ENCODE data around the gene CEP128. TPM values are rescaled to one million over a fixed set of nuclear protein-coding genes. Genes with fewer than 3 reads are reported as not detected.
A peak's percentile ranks its signal among the peaks of the same experiment; 100 is the strongest.

Gene CEP128
- total RNA-seq, 1 experiment from 2014 or later: 12.0 TPM

DNA sequence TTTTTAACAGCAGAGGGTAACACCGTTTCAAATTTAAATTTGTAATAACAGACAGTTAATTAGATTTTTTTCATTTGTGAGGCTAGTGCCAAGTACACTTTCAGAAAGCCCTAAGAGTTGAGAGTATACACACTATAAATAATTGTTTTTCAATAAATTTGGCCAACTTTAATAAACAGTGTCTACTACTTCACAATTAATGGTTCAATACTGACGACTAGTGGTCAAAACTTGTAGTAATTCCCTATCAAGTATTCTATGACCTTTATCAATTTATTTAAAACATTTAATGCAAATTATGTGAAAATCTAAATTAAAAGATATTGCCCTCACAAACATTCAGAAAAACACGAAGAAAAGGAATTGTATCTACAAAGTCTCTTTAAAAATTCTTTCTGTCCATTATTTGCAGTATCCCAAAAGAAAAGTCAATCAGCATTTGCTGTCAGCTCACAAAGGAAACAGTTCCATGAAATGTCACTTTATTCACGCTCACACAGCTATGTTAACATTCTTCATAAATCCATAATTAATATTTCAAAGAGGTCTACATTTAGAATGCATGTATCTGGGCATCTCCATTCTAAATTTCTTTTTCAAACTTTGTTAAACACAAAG lies 91.2 kb downstream of the CEP128 start:
- no peaks in the 10 kb centered on the region for H3K36me3 Mint-ChIP-seq
- no peaks in the 10 kb centered on the region for H3K4me1 Mint-ChIP-seq
- DNase-seq (ENCODE audit: low spot score): no peak
- ChIA-PET POLR2A (no interaction called here), CTCF (interaction anchor here (0.8 to 1.1 kb wide), 3 partner anchors 12 to 137 kb away, joined by 3 to 4 read pairs (median 3); no protein-coding TSS in a partner anchor)
- no peak overlapping the region for H3K27ac Mint-ChIP-seq
- TF ChIP-seq, protein P1, sequence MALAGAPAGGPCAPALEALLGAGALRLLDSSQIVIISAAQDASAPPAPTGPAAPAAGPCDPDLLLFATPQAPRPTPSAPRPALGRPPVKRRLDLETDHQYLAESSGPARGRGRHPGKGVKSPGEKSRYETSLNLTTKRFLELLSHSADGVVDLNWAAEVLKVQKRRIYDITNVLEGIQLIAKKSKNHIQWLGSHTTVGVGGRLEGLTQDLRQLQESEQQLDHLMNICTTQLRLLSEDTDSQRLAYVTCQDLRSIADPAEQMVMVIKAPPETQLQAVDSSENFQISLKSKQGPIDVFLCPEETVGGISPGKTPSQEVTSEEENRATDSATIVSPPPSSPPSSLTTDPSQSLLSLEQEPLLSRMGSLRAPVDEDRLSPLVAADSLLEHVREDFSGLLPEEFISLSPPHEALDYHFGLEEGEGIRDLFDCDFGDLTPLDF (CRISPR knock-in tag; IDR thresholded peaks at IDR 0.05): no peak
- TF ChIP-seq ZNF138 (CRISPR knock-in tag; conservative IDR thresholded peaks at IDR 0.05) (no peak), PRDM15 (CRISPR knock-in tag; IDR thresholded peaks at IDR 0.05) (no peak), ZMAT4 (CRISPR knock-in tag; IDR thresholded peaks at IDR 0.05) (no peak), PREB (CRISPR knock-in tag; IDR thresholded peaks at IDR 0.05; ENCODE audit: borderline replicate concordance) (no peak)
- TF ChIP-seq, protein P2, sequence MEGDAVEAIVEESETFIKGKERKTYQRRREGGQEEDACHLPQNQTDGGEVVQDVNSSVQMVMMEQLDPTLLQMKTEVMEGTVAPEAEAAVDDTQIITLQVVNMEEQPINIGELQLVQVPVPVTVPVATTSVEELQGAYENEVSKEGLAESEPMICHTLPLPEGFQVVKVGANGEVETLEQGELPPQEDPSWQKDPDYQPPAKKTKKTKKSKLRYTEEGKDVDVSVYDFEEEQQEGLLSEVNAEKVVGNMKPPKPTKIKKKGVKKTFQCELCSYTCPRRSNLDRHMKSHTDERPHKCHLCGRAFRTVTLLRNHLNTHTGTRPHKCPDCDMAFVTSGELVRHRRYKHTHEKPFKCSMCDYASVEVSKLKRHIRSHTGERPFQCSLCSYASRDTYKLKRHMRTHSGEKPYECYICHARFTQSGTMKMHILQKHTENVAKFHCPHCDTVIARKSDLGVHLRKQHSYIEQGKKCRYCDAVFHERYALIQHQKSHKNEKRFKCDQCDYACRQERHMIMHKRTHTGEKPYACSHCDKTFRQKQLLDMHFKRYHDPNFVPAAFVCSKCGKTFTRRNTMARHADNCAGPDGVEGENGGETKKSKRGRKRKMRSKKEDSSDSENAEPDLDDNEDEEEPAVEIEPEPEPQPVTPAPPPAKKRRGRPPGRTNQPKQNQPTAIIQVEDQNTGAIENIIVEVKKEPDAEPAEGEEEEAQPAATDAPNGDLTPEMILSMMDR (IDR thresholded peaks at IDR 0.05): peak; percentile 40
- no peaks in the 10 kb centered on the region for H3K9me3 Mint-ChIP-seq
- 0 out of 2 replicates have a peak, but pooled peaks have one; percentile 26 for ATAC-seq
- no peak overlapping the region for H3K4me3 Mint-ChIP-seq
- no peaks in the 10 kb centered on the region for H3K27me3 Mint-ChIP-seq (ENCODE audit: low read depth)

DNA sequence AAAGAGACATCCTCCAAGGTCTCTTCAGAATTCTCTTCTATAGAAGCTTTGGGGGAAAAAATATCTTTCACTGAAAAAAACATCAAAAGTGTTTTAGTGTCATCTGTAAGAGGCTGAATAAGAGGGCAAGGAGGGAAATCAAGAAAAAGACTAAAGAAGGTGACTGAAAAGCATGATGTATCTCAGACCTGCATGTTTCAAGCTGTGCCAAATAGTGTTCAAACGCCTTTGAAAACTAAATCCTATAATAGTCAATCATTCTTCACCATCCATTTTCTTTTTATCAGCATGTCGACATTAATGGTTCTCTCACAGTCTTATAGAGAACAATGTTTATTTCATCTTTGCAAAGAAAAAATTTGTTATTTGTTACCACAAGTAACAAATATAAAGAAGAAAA lies 94.5 kb downstream of the CEP128 start:
- ChIA-PET CTCF (no interaction called here), POLR2A (no interaction called here)
- Mint-ChIP-seq H3K36me3 (no peaks in the 10 kb centered on the region), H3K4me1 (no peaks in the 10 kb centered on the region), H3K4me3 (no peak overlapping the region), H3K27me3 (ENCODE audit: low read depth) (no peaks in the 10 kb centered on the region), H3K9me3 (no peaks in the 10 kb centered on the region), H3K27ac (no peak overlapping the region)
- ATAC-seq (no peak), DNase-seq (ENCODE audit: low spot score) (no peak)
- TF ChIP-seq, protein P3, sequence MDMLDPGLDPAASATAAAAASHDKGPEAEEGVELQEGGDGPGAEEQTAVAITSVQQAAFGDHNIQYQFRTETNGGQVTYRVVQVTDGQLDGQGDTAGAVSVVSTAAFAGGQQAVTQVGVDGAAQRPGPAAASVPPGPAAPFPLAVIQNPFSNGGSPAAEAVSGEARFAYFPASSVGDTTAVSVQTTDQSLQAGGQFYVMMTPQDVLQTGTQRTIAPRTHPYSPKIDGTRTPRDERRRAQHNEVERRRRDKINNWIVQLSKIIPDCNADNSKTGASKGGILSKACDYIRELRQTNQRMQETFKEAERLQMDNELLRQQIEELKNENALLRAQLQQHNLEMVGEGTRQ (CRISPR knock-in tag; IDR thresholded peaks at IDR 0.05): no peak
- TF ChIP-seq ZNF121 (CRISPR knock-in tag; IDR thresholded peaks at IDR 0.05): no peak
- TF ChIP-seq, protein P4, sequence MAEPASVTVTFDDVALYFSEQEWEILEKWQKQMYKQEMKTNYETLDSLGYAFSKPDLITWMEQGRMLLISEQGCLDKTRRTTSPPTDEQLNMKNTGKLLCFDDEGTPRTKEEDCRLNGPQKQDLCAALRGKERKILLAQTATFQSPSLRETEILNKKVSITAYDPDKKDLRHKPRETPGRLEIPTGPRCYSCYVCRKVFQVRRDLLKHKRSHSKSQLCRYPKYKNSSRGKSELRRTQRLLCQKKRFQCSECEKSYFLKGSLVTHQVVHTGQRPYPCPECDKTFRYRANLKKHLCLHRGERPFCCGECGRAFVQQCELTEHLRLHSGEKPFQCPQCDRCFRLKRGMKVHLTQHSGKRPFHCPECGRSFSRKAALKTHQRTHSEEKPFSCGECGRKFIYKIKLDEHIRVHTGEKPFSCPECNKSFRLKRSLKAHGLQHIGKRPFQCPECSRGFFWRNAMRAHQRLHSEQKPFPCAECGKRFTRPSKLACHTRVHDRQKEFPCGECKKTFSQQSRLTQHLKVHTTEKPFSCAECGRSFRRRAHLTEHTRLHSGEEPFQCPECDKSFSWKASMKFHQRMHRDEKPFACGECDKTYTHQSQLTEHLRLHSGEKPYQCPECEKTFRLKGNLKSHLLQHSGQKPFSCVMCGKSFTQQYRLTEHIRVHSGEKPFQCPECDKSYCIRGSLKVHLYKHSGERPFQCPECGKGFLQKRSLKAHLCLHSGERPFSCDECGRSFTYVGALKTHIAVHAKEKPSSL (CRISPR knock-in tag; conservative IDR thresholded peaks at IDR 0.05): no peak
- TF ChIP-seq ZNF317 (CRISPR knock-in tag; IDR thresholded peaks at IDR 0.05; ENCODE audit: borderline replicate concordance, low read depth): no peak
- TF ChIP-seq MLX (CRISPR knock-in tag; IDR thresholded peaks at IDR 0.05): no peak
- TF ChIP-seq, protein P5, sequence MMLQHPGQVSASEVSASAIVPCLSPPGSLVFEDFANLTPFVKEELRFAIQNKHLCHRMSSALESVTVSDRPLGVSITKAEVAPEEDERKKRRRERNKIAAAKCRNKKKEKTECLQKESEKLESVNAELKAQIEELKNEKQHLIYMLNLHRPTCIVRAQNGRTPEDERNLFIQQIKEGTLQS (CRISPR knock-in tag; conservative IDR thresholded peaks at IDR 0.05): no peak
- TF ChIP-seq RORB (CRISPR knock-in tag; IDR thresholded peaks at IDR 0.05): no peak
- no peak for TF ChIP-seq FOXJ3 (CRISPR knock-in tag; IDR thresholded peaks at IDR 0.05; ENCODE audit: borderline replicate concordance)
- TF ChIP-seq, protein P6, sequence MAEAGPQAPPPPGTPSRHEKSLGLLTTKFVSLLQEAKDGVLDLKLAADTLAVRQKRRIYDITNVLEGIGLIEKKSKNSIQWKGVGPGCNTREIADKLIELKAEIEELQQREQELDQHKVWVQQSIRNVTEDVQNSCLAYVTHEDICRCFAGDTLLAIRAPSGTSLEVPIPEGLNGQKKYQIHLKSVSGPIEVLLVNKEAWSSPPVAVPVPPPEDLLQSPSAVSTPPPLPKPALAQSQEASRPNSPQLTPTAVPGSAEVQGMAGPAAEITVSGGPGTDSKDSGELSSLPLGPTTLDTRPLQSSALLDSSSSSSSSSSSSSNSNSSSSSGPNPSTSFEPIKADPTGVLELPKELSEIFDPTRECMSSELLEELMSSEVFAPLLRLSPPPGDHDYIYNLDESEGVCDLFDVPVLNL (CRISPR knock-in tag; IDR thresholded peaks at IDR 0.05; ENCODE audit: borderline replicate concordance, low read depth): no peak

All from WTC11 (cell line).